Measurements from ENCODE around the gene OSBP2. TPM values are rescaled to one million over a fixed set of nuclear protein-coding genes. Genes with fewer than 3 reads are reported as not detected.

Gene OSBP2
- total RNA-seq, 4 donors from 2014 or later = 0.66 to 2.4 (median 1.6) TPM

DNA sequence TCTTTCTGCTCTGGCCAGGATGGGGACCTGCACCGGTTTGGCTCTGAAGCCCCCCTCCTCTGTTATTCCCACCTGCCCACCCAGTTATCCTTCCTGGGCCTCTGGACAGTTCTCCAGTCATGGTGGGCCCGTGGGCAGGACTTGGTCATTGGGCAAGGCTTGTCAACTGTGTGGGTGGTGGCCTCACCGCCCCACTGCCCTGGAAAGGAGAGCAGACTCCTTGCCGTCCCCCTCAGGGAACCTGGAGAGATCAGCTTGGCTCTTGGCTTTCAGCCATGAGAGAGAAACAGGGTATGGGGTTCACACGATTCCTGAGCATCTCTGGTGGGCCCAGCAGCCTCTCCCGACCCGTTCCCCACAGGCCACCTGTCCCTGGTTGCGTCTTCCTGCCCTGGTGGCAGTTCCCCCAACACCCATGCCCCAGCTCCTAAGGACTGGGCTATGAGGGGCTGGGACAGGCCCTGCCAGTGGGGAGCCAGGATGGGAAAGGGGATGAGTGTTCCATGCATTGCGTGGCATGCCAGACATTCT lies 181.6 kb downstream of the OSBP2 start:
- no peaks in the 10 kb centered on the region for H3K27me3 ChIP-seq
- 80 to 89% methylated on average over 6 to 9 of the region's 9 CpGs for WGBS, 2 donors
- DNase-seq (ENCODE audit: low spot score in 2 of 2) = no peak
- H3K9me3 ChIP-seq = no peaks in the 10 kb centered on the region
- H3K4me3 ChIP-seq = no peak overlapping the region
- H3K4me1 ChIP-seq = peaks cover 0 to 7% (median 0%) of the 10 kb centered on the region in 4 donors
- TF ChIP-seq EP300 (IDR thresholded peaks at IDR 0.05) (no peak), POLR2A (IDR thresholded peaks at IDR 0.05) (no peak)
- TF ChIP-seq, protein P1, sequence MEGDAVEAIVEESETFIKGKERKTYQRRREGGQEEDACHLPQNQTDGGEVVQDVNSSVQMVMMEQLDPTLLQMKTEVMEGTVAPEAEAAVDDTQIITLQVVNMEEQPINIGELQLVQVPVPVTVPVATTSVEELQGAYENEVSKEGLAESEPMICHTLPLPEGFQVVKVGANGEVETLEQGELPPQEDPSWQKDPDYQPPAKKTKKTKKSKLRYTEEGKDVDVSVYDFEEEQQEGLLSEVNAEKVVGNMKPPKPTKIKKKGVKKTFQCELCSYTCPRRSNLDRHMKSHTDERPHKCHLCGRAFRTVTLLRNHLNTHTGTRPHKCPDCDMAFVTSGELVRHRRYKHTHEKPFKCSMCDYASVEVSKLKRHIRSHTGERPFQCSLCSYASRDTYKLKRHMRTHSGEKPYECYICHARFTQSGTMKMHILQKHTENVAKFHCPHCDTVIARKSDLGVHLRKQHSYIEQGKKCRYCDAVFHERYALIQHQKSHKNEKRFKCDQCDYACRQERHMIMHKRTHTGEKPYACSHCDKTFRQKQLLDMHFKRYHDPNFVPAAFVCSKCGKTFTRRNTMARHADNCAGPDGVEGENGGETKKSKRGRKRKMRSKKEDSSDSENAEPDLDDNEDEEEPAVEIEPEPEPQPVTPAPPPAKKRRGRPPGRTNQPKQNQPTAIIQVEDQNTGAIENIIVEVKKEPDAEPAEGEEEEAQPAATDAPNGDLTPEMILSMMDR (IDR thresholded peaks at IDR 0.05) = no peak
- H3K27ac ChIP-seq = no peak overlapping the region
- H3K36me3 ChIP-seq = peaks cover 0 to 6% (median 0%) of the 10 kb centered on the region in 3 donors

DNA sequence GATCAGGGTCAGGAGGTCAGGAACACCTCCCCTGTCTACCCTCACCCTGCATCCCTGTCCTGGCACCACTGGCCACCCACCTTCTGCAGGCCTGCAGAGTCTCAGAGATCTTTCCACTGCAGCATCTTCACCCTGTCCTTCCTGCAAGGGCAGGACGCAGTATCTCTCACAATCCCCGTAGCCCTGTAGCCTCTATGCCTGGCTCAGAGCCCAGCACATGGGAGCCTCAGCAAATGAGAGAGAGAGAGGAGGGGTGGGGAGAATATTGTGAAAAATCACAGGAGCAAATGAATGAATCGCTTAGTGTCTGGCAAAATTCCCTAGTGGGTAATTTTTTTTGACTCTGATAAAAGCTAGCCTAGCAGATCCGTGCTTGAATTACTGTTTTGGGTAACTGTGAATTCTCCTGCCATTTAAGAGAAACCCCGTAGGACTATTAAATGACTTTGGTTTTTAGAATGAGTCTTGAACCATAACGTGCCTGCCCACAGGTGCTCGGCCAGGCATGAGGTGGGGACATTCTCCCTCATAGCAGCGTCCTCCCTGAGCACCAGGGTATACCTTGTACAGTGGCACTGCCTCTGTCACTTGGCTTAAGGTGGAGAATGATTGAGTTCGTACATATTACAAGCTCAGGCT lies 182.4 kb downstream of the OSBP2 start:
- TF ChIP-seq, protein P1 (IDR thresholded peaks at IDR 0.05) = no peak
- no peak for TF ChIP-seq POLR2A (IDR thresholded peaks at IDR 0.05)
- no peak for TF ChIP-seq EP300 (IDR thresholded peaks at IDR 0.05)
- Histone ChIP-seq H3K36me3 (peaks cover 0 to 4% (median 0%) of the 10 kb centered on the region in 3 donors), H3K9me3 (no peaks in the 10 kb centered on the region), H3K4me3 (no peak overlapping the region), H3K4me1 (peaks cover 0 to 7% (median 0%) of the 10 kb centered on the region in 4 donors), H3K27me3 (no peaks in the 10 kb centered on the region), H3K27ac (no peak overlapping the region)
- 32 to 43% methylated on average over 9 of the region's 9 CpGs for WGBS, 2 donors
- DNase-seq (ENCODE audit: low spot score in 2 of 2) = peak in 1 of 2 donors; percentile 33

DNA sequence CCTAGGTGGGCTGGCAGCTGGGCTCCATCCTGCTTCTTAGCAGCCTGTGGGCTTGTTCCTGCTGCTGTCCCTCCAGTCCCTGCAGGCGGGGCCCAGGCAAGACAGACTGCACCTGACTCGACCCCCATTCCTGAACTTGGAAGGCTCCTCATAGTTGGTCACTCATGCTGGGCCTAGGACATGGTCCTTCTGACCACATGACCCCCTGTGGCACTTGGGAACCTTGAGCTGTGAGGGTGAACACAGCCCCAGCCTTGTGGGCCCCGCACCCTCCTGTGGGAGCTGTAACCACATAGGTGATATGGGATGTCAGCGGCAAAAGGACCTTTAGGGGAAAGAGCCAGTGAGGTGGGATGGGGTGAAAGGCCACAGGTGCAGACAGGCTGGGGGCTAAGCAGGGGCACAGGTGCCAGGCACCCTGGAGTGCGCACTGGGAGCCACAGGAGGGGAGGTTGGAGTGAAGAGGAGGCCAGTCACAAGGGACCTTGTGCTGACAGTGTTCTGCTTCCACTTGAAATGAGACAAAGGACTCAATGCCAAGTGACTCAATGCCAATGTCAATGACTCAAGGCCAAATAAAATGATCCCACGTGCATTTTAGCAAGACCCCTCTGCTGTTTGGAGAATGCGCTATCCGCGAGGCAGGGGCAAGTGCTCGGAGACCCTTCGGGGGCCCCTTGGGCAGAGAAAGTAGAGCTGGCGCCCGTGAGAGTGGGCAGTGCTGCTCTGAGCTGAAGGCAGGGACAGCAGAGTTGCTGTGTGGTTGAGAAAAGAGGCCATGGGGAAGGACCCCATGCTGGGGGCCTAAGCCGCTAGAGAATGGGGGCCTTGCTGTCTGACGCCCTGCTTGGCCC lies 183.2 kb downstream of the OSBP2 start:
- TF ChIP-seq POLR2A (IDR thresholded peaks at IDR 0.05) (no peak), EP300 (IDR thresholded peaks at IDR 0.05) (no peak)
- TF ChIP-seq, protein P1 (IDR thresholded peaks at IDR 0.05) = no peak
- no peaks in the 10 kb centered on the region for H3K9me3 ChIP-seq
- WGBS, 2 donors = 67 to 69% methylated on average over 15 of the region's 15 CpGs
- no peak for DNase-seq (ENCODE audit: low spot score in 2 of 2)
- H3K4me1 ChIP-seq = peaks cover 0 to 7% (median 0%) of the 10 kb centered on the region in 4 donors
- H3K36me3 ChIP-seq = peaks cover 0 to 4% (median 0%) of the 10 kb centered on the region in 3 donors
- H3K27me3 ChIP-seq = no peaks in the 10 kb centered on the region
- H3K27ac ChIP-seq = no peak overlapping the region
- no peak overlapping the region for H3K4me3 ChIP-seq

DNA sequence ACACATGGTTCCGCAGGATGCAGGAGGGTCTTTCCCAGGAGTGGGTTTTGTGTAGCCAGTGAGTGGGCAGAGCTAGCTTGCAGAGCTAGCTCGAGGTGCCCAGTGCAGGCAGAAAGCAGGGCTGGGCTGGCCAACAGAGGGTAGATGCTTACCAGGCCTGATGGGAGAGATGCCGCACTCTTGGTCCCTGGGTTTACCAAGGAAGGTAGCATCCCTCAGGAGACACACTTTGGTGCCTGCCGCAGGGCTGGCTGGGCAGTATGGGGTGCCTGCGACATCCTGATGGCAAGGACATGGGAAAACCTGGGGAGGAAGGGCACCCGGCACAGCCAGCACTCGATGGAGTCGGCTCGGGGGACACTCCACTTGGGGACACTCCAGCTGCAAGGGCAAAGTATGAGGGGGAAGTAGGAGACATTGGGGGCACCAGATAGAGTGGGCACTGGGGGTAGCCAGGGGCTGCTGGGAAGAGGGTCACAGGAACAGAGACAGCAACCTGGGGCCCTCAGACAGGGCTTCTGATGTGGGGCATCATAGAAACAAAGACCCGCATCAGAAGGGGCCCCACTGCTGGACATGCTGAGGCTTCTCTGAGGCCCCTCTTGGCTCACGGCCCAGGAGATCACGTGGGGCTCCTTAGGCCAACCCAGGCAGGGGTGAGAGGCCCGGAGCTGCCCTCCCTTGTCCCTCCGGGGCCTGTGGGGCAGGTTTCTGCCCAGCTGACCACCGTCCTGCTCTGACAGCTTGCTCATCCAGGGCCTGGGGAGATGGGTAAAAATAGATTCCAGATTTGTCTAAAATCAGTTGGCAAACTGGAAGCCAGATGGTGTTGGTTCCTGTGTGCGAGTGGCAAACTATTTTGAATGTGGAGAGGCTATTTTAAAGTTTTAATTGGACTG lies 184.1 kb downstream of the OSBP2 start:
- no peak overlapping the region for H3K4me3 ChIP-seq
- 49 to 54% methylated on average over 16 of the region's 16 CpGs for WGBS, 2 donors
- peaks cover 0 to 7% (median 0%) of the 10 kb centered on the region in 4 donors for H3K4me1 ChIP-seq
- no peak overlapping the region for H3K27ac ChIP-seq
- no peak for DNase-seq (ENCODE audit: low spot score in 2 of 2)
- no peaks in the 10 kb centered on the region for H3K9me3 ChIP-seq
- TF ChIP-seq POLR2A (IDR thresholded peaks at IDR 0.05) (no peak), EP300 (IDR thresholded peaks at IDR 0.05) (no peak)
- TF ChIP-seq, protein P1 (IDR thresholded peaks at IDR 0.05) = no peak
- H3K27me3 ChIP-seq = no peaks in the 10 kb centered on the region
- H3K36me3 ChIP-seq = no peaks in the 10 kb centered on the region

Data from tibial nerve (tissue), 4 donors.